Gastroesophageal sphincter (tissue), 4 donors: Measurements from ENCODE around the gene RGS10. TPM values are rescaled to one million over a fixed set of nuclear protein-coding genes. Genes with fewer than 3 reads are reported as not detected.
A peak's percentile ranks its signal among the peaks of the same experiment; 100 is the strongest.

Experiments
- ATAC-seq: fragments of 150-250 bp; one replicate; pipeline ENCODE4 v1.9.1; 2016; ENCODE audit warnings: mild to moderate bottlenecking, moderate library complexity
- H3K27ac ChIP-seq, 4 donors: fragments of 200-600 bp; sonication (generic) in 3 of 4; 1 replicate in 3 of 4; 2 replicates in 1 of 4; pipeline ENCODE4 v1.5.1; 2016 to 2019
- H3K27me3 ChIP-seq: fragments of 200-600 bp; sonication (generic); one replicate; pipeline ENCODE4 v1.5.1; 2019
- H3K36me3 ChIP-seq, 2 donors: fragments of 200-600 bp; sonication (generic); one replicate each; pipeline ENCODE4 v1.5.1; 2019; ENCODE audit warnings: control low read depth in 1 of 2
- H3K4me1 ChIP-seq, 3 donors: fragments of 200-600 bp; sonication (generic); 1 replicate in 2 of 3; 2 replicates in 1 of 3; pipeline ENCODE4 v1.5.1; 2016 to 2019; ENCODE audit warnings: control low read depth in 2 of 3
- H3K4me3 ChIP-seq, 2 donors: fragments of 200-600 bp; sonication (generic); one replicate each; pipeline ENCODE4 v1.5.1; 2019; ENCODE audit warnings: mild to moderate bottlenecking in 1 of 2, moderate library complexity in 1 of 2
- H3K9me3 ChIP-seq, 3 donors: fragments of 200-600 bp; sonication (generic); one replicate each; pipeline ENCODE4 v1.5.1; 2017 to 2019; ENCODE audit warnings: control low read depth in 2 of 3
- CTCF ChIP-seq, 4 experiments: fragments of 200-600 bp in 2 of 4; fragments of 450-650 bp in 2 of 4; sonication (generic) in 1 of 4; IDR thresholded peaks; one replicate each; pipeline ENCODE4 v1.5.1; 2017 to 2019; ENCODE audit warnings: antibody characterized with exemption in 4 of 4, mild to moderate bottlenecking in 2 of 4, moderate library complexity in 2 of 4
- EP300 ChIP-seq: sonication (generic); formaldehyde crosslinking; IDR thresholded peaks from one replicate; pipeline ENCODE4 v1.6.1; 2017; ENCODE audit warnings: antibody characterized with exemption, mild to moderate bottlenecking
- POLR2A ChIP-seq, 2 donors: fragments of 450-650 bp; IDR thresholded peaks; one replicate each; pipeline ENCODE4 v1.6.1; 2017; ENCODE audit warnings: antibody characterized with exemption in 2 of 2, mild to moderate bottlenecking in 2 of 2, moderate library complexity in 1 of 2
- POLR2AphosphoS5 ChIP-seq: sonication (generic); formaldehyde crosslinking; IDR thresholded peaks from one replicate; pipeline ENCODE4 v1.6.1; 2017; ENCODE audit warnings: antibody characterized with exemption
- WGBS, 2 donors: methylation state at CpG; one replicate each; pipeline ENCODE4 v1.1.5; 2018; ENCODE audit warnings: low coverage in 1 of 2; 5-methylcytosine and 5-hydroxymethylcytosine counted together
- total RNA-seq, 4 donors: library from RNA; depleted of rRNA; stranded (reverse); fragments of >200 nt; gene quantifications; one replicate each; pipeline ENCODE4 v1.1.0, GENCODE V29; 2016

Gene RGS10
- total RNA-seq, 4 donors from 2014 or later: 18.1 to 48.5 (median 33.4) TPM

- Histone ChIP-seq H3K36me3 (peaks cover 0 to 42% of the 10 kb centered on the region in 2 donors), H3K27ac (no peak overlapping the region), H3K9me3 (no peaks in the 10 kb centered on the region), H3K4me1 (no peaks in the 10 kb centered on the region), H3K4me3 (no peak overlapping the region), H3K27me3 (no peaks in the 10 kb centered on the region)
- WGBS, 2 donors: 64 to 98% methylated on average over 3 to 9 of the region's 10 CpGs
- no peak for TF ChIP-seq POLR2A (IDR thresholded peaks at IDR 0.05)
- TF ChIP-seq EP300: no peak
- no peak for TF ChIP-seq CTCF (IDR thresholded peaks at IDR 0.05)
- no peak for TF ChIP-seq POLR2AphosphoS5
- no peak for ATAC-seq
These were observed 23.6 kb downstream of the RGS10 start for GRCh38 chr10:119518936-119519335.

- no peak for ATAC-seq
- Histone ChIP-seq H3K27ac (peak overlapping the region in 1 of 4 donors; percentile 24), H3K27me3 (no peaks in the 10 kb centered on the region), H3K4me3 (no peak overlapping the region), H3K36me3 (peaks cover 0 to 42% of the 10 kb centered on the region in 2 donors), H3K4me1 (no peaks in the 10 kb centered on the region), H3K9me3 (no peaks in the 10 kb centered on the region)
- TF ChIP-seq POLR2A (IDR thresholded peaks at IDR 0.05) (no peak), EP300 (no peak), POLR2AphosphoS5 (no peak), CTCF (IDR thresholded peaks at IDR 0.05) (no peak)
- no CpG with 5 or more reads among the region's 9 CpGs for WGBS, 2 donors
These were observed 24.3 kb downstream of the RGS10 start for GRCh38 chr10:119518176-119518575.

- no peak for TF ChIP-seq POLR2A (IDR thresholded peaks at IDR 0.05)
- no peak for TF ChIP-seq EP300
- no peak for TF ChIP-seq POLR2AphosphoS5
- TF ChIP-seq CTCF (IDR thresholded peaks at IDR 0.05): no peak
- Histone ChIP-seq H3K27ac (peak overlapping the region in 2 of 4 donors; percentile 24), H3K27me3 (no peaks in the 10 kb centered on the region), H3K4me1 (no peaks in the 10 kb centered on the region), H3K9me3 (no peaks in the 10 kb centered on the region), H3K4me3 (no peak overlapping the region), H3K36me3 (peaks cover 0 to 43% of the 10 kb centered on the region in 2 donors)
- WGBS, 2 donors: 60 to 80% methylated on average over 6 to 13 of the region's 21 CpGs
- ATAC-seq: no peak
These were observed 25.0 kb downstream of the RGS10 start for GRCh38 chr10:119517235-119518141.

- Histone ChIP-seq H3K27me3 (no peaks in the 10 kb centered on the region), H3K9me3 (no peaks in the 10 kb centered on the region), H3K4me1 (no peaks in the 10 kb centered on the region), H3K4me3 (no peak overlapping the region), H3K36me3 (peaks cover 0 to 52% of the 10 kb centered on the region in 2 donors), H3K27ac (peak overlapping the region in 2 of 4 donors; percentile 24)
- no CpG with 5 or more reads among the region's 21 CpGs for WGBS, 2 donors
- TF ChIP-seq EP300 (no peak), CTCF (IDR thresholded peaks at IDR 0.05) (no peak), POLR2AphosphoS5 (no peak), POLR2A (IDR thresholded peaks at IDR 0.05) (no peak)
- ATAC-seq: no peak
These were observed 25.9 kb downstream of the RGS10 start for GRCh38 chr10:119516381-119517234.
